ENCODE data around the gene CBR3. TPM values are rescaled to one million over a fixed set of nuclear protein-coding genes. Genes with fewer than 3 reads are reported as not detected.

CBR3 gene
- total and polyA plus RNA-seq, 2 of the 13 experiments (the other 11 are each of a cell fraction or from before 2014, with no cell fraction given) = not detected

GRCh38 chr21:36156815-36157670 is 22.2 kb downstream of the CBR3 start, which contains the start of gene DOP1B (continued):
- TF ChIP-seq ZNF646 (CRISPR knock-in tag; IDR thresholded peaks at IDR 0.05) (no peak), ZFP37 (CRISPR knock-in tag; IDR thresholded peaks at IDR 0.05; ENCODE audit: borderline replicate concordance) (no peak), TEAD2 (CRISPR knock-in tag; IDR thresholded peaks at IDR 0.05) (no peak), ZBTB34 (CRISPR knock-in tag; IDR thresholded peaks at IDR 0.05) (no peak), RFXAP (CRISPR knock-in tag; IDR thresholded peaks at IDR 0.05; ENCODE audit: borderline replicate concordance) (no peak), XBP1 (CRISPR knock-in tag; IDR thresholded peaks at IDR 0.05) (no peak), NBN (conservative IDR thresholded peaks at IDR 0.05) (no peak), ZMAT3 (CRISPR knock-in tag; conservative IDR thresholded peaks at IDR 0.05) (no peak), SNAPC2 (CRISPR knock-in tag; IDR thresholded peaks at IDR 0.05) (peak; percentile 69), SOX6 (IDR thresholded peaks at IDR 0.05) (no peak), SOX6 (CRISPR knock-in tag; IDR thresholded peaks at IDR 0.05) (no peak), ZNF232 (CRISPR knock-in tag; IDR thresholded peaks at IDR 0.05; ENCODE audit: borderline replicate concordance) (no peak), ZNF749 (CRISPR knock-in tag; IDR thresholded peaks at IDR 0.05; ENCODE audit: borderline replicate concordance) (no peak), ZNF563 (CRISPR knock-in tag; IDR thresholded peaks at IDR 0.05) (no peak; the same call in 1 of the 2 replicates), ZGPAT (CRISPR knock-in tag; IDR thresholded peaks at IDR 0.05) (no peak), ZC3H4 (CRISPR knock-in tag; IDR thresholded peaks at IDR 0.05; ENCODE audit: borderline replicate concordance) (no peak), SMC3 (IDR thresholded peaks at IDR 0.05; ENCODE audit: low read length) (no peak)
